H7 (cell line): ENCODE data around the gene TMA7. TPM values are rescaled to one million over a fixed set of nuclear protein-coding genes. Genes with fewer than 3 reads are reported as not detected.
A peak's percentile ranks its signal among the peaks of the same experiment; 100 is the strongest.

ENCODE experiments used
- DNase-seq: peaks from one replicate; pipeline ENCODE4 v3.0.0; 2012
- H3K27me3 ChIP-seq: 2 replicates; pipeline ENCODE4 v1.6.0; 2011; ENCODE audit warnings: mild to moderate bottlenecking, low read length; ENCODE audit not compliant: control insufficient read depth, insufficient read depth
- H3K36me3 ChIP-seq: replicated peaks from 2 replicates; pipeline ENCODE4 v1.5.1; 2011; ENCODE audit warnings: low read length; ENCODE audit not compliant: control insufficient read depth, insufficient read depth
- H3K4me3 ChIP-seq: 2 replicates; pipeline ENCODE4 v1.5.1; 2011; ENCODE audit warnings: low read depth, mild to moderate bottlenecking, control low read depth, low read length, moderate library complexity; ENCODE audit not compliant: insufficient read depth
- total RNA-seq: library from RNA; depleted of rRNA; stranded (reverse); fragments of >200 nt; shearing (Covaris generic); gene quantifications from 2 replicates; pipeline ENCODE4 v1.2.3, GENCODE V29; 2014

The TMA7 gene
- total RNA-seq, 1 experiment from 2014 or later = 222 TPM

GRCh38 chr3:48423883-48424695 lies 16.0 kb upstream of the TMA7 start:
- H3K36me3 ChIP-seq = peaks cover 5% of the 10 kb centered on the region
- no peak overlapping the region for H3K4me3 ChIP-seq
- peak; percentile 60 for DNase-seq
- H3K27me3 ChIP-seq = no peaks in the 10 kb centered on the region

GRCh38 chr3:48425281-48425812 lies 14.7 kb upstream of the TMA7 start:
- H3K36me3 ChIP-seq = peaks cover 4% of the 10 kb centered on the region; the same call in 1 of the 2 replicates
- H3K27me3 ChIP-seq = no peaks in the 10 kb centered on the region
- no peak overlapping the region for H3K4me3 ChIP-seq
- peak; percentile 72 for DNase-seq

- Histone ChIP-seq H3K36me3 (no peaks in the 10 kb centered on the region; the same call in 1 of the 2 replicates), H3K27me3 (no peaks in the 10 kb centered on the region), H3K4me3 (no peak overlapping the region)
- peak; percentile 58 for DNase-seq
These were observed 13.6 kb upstream of the TMA7 start for GRCh38 chr3:48426401-48426909.

GRCh38 chr3:48426944-48427629 lies 13.0 kb upstream of the TMA7 start:
- Histone ChIP-seq H3K4me3 (no peak overlapping the region), H3K36me3 (peaks cover under 1% of the 10 kb centered on the region), H3K27me3 (no peaks in the 10 kb centered on the region)
- DNase-seq = peak; percentile 56

- peak; percentile 57 for DNase-seq
- Histone ChIP-seq H3K27me3 (no peaks in the 10 kb centered on the region), H3K36me3 (peaks cover 5% of the 10 kb centered on the region), H3K4me3 (no peak overlapping the region; the same call in 1 of the 2 replicates)
These were observed 12.5 kb upstream of the TMA7 start for GRCh38 chr3:48427630-48427962.

- peak; percentile 84 for DNase-seq
- H3K4me3 ChIP-seq = peak overlapping the region; percentile 95
- no peaks in the 10 kb centered on the region for H3K27me3 ChIP-seq
- peaks cover 6% of the 10 kb centered on the region for H3K36me3 ChIP-seq
These were observed 11.9 kb upstream of the TMA7 start for GRCh38 chr3:48428088-48428571.

- Histone ChIP-seq H3K4me3 (peak overlapping the region; percentile 95), H3K36me3 (peaks cover 12% of the 10 kb centered on the region), H3K27me3 (no peaks in the 10 kb centered on the region)
- peak; percentile 89 for DNase-seq
These were observed 11.3 kb upstream of the TMA7 start for GRCh38 chr3:48428572-48429316.

GRCh38 chr3:48429317-48429959 lies 10.6 kb upstream of the TMA7 start:
- Histone ChIP-seq H3K27me3 (no peaks in the 10 kb centered on the region), H3K36me3 (peaks cover 19% of the 10 kb centered on the region), H3K4me3 (peak overlapping the region; percentile 95)
- DNase-seq = peak; percentile 99

- Histone ChIP-seq H3K4me3 (peak within 1 kb of the TSS; percentile 95), H3K36me3 (peaks cover 21% of the 10 kb centered on the region), H3K27me3 (no peaks in the 10 kb centered on the region)
- DNase-seq = peak; percentile 96
These were observed 9.9 kb upstream of the TMA7 start, which contains the start of gene PLXNB1 for GRCh38 chr3:48429960-48430707. PLXNB1 (minus strand) TSS chr3:48430086; CDS start chr3:48424611, 5,475 bp downstream.

- Histone ChIP-seq H3K4me3 (no peak overlapping the region; the same call in 1 of the 2 replicates), H3K27me3 (no peaks in the 10 kb centered on the region), H3K36me3 (peaks cover 21% of the 10 kb centered on the region)
These were observed 9.4 kb upstream of the TMA7 start for GRCh38 chr3:48430708-48431101.

GRCh38 chr3:48431224-48432029 lies 8.6 kb upstream of the TMA7 start:
- Histone ChIP-seq H3K36me3 (peaks cover 21% of the 10 kb centered on the region), H3K4me3 (no peak overlapping the region), H3K27me3 (no peaks in the 10 kb centered on the region)
- DNase-seq = no peak

More at GRCh38 chr3:48430708-48431101, 9.4 kb upstream of the TMA7 start:
- DNase-seq = peak; percentile 28

GRCh38 chr3:48432411-48433371 lies 7.4 kb upstream of the TMA7 start:
- no peaks in the 10 kb centered on the region for H3K27me3 ChIP-seq
- H3K4me3 ChIP-seq = no peak overlapping the region
- peaks cover 21% of the 10 kb centered on the region for H3K36me3 ChIP-seq
- DNase-seq = peak; percentile 84
